SK-N-SH (cell line): Measurements from ENCODE around the gene CIB4. TPM values are rescaled to one million over a fixed set of nuclear protein-coding genes. Genes with fewer than 3 reads are reported as not detected.

Experiments
- CTCF ChIA-PET: fragments of 300-600, 350-600 bp; formaldehyde crosslinking; extraction: SDS; loops from one replicate; lab custom pipeline; 2021; lab: Yijun Ruan, JAX
- POLR2A ChIA-PET: fragments of 350-600 bp; sonication (Branson Sonifier 250); formaldehyde crosslinking; extraction: SDS; loops from one replicate; lab custom pipeline; 2020; ENCODE audit warnings: antibody characterized with exemption, inconsistent platforms; lab: Yijun Ruan, JAX
- DNase-seq: peaks from one replicate; pipeline ENCODE4 v3.0.0; 2012
- H2AFZ ChIP-seq: fragments of 200-600 bp; sonication (generic); 2 replicates; pipeline ENCODE4 v1.8.1; 2016; ENCODE audit warnings: antibody characterized with exemption, mild to moderate bottlenecking, low read depth
- H3F3A ChIP-seq: fragments of 200-600 bp; sonication (generic); replicated peaks from 2 replicates; pipeline ENCODE3; 2016; ENCODE audit warnings: antibody characterized with exemption, mild to moderate bottlenecking; ENCODE audit not compliant: insufficient read depth
- H3K27ac ChIP-seq, 2 experiments: fragments of 200-500 bp in 1 of 2; fragments of 200-600 bp in 1 of 2; sonication (Bioruptor generic) in 1 of 2; sonication (generic), shearing (Covaris generic) in 1 of 2; 2 replicates each; pipeline versions ENCODE4 v1.5.1 to v1.6.1; 2014 to 2016; ENCODE audit warnings: low read depth in 2 of 2, inconsistent platforms in 1 of 2, low read length in 1 of 2, mild to moderate bottlenecking in 1 of 2, mixed read lengths in 1 of 2
- H3K27me3 ChIP-seq: fragments of 200-600 bp; sonication (generic), shearing (Covaris generic); 2 replicates; pipeline ENCODE4 v1.6.1; 2016; ENCODE audit warnings: mixed run types; ENCODE audit not compliant: insufficient read depth
- H3K36me3 ChIP-seq, 2 experiments: fragments of 200-500 bp in 1 of 2; fragments of 200-600 bp in 1 of 2; sonication (Bioruptor generic) in 1 of 2; sonication (generic) in 1 of 2; replicated peaks in 1 of 2; 2 replicates each; pipeline versions ENCODE3 to v1.5.1; 2014 to 2016; ENCODE audit warnings: low read length in 1 of 2, mild to moderate bottlenecking in 1 of 2; ENCODE audit not compliant: insufficient read depth in 2 of 2, control insufficient read depth in 1 of 2
- H3K4me1 ChIP-seq, 2 experiments: fragments of 200-500 bp in 1 of 2; fragments of 200-600 bp in 1 of 2; sonication (Bioruptor generic) in 1 of 2; sonication (generic), shearing (Covaris generic) in 1 of 2; 2 replicates each; pipeline versions ENCODE4 v1.5.1 to v1.6.1; 2014 to 2016; ENCODE audit warnings: low read depth in 1 of 2, low read length in 1 of 2, mixed run types in 1 of 2; ENCODE audit not compliant: insufficient read depth in 2 of 2, control insufficient read depth in 1 of 2
- H3K4me2 ChIP-seq: fragments of 200-600 bp; sonication (generic), shearing (Covaris generic); 2 replicates; pipeline ENCODE4 v1.6.1; 2017; ENCODE audit warnings: mixed run types
- H3K4me3 ChIP-seq, 2 experiments: fragments of 200-500 bp in 1 of 2; fragments of 200-600 bp in 1 of 2; sonication (Bioruptor generic) in 1 of 2; sonication (generic), shearing (Covaris generic) in 1 of 2; 2 replicates each; pipeline versions ENCODE4 v1.5.1 to v1.8.1; 2014 to 2016; ENCODE audit warnings: low read depth in 2 of 2, inconsistent platforms in 1 of 2, low read length in 1 of 2, mild to moderate bottlenecking in 1 of 2, mixed read lengths in 1 of 2, moderate library complexity in 1 of 2
- H3K79me2 ChIP-seq: fragments of 200-600 bp; sonication (generic); 2 replicates; pipeline ENCODE4 v1.8.1; 2017; ENCODE audit warnings: mild to moderate bottlenecking; ENCODE audit not compliant: insufficient read depth
- H3K9ac ChIP-seq: fragments of 200-600 bp; sonication (generic); 2 replicates; pipeline ENCODE4 v1.6.1; 2017; ENCODE audit warnings: mixed run types
- H3K9me2 ChIP-seq: fragments of 200-600 bp; sonication (generic); 2 replicates; pipeline ENCODE4 v1.6.1; 2017; ENCODE audit warnings: mixed run types
- H3K9me3 ChIP-seq: fragments of 200-600 bp; sonication (generic); 2 replicates; pipeline ENCODE4 v1.6.1; 2017; ENCODE audit warnings: mixed run types, mild to moderate bottlenecking, moderate library complexity
- H4K20me1 ChIP-seq: fragments of 200-600 bp; sonication (generic); 2 replicates; pipeline ENCODE4 v1.6.1; 2017; ENCODE audit warnings: mild to moderate bottlenecking, mixed run types; ENCODE audit not compliant: insufficient read depth
- ELF1 ChIP-seq: IDR thresholded peaks from 2 replicates; pipeline ENCODE4 v1.4.0; 2012
- EP300 ChIP-seq, 2 experiments: IDR thresholded peaks; 2 replicates each; pipeline versions ENCODE4 v1.4.0 to v1.6.1; 2012; ENCODE audit warnings: borderline replicate concordance in 1 of 2, low read depth in 1 of 2, low read length in 1 of 2
- EZH2phosphoT487 ChIP-seq: fragments of 200-600 bp; sonication (generic); IDR thresholded peaks from 2 replicates; pipeline ENCODE4 v1.6.1; 2017; ENCODE audit warnings: low read depth, mixed run types, mild to moderate bottlenecking, antibody characterized with exemption, moderate library complexity, borderline replicate concordance
- FOSL2 ChIP-seq: IDR thresholded peaks from 2 replicates; pipeline ENCODE4 v1.4.0; 2012; ENCODE audit warnings: low read depth, mild to moderate bottlenecking, moderate library complexity, borderline replicate concordance
- FOXJ3 ChIP-seq: sonication (generic); formaldehyde crosslinking; IDR thresholded peaks from 2 replicates; pipeline ENCODE4 v1.5.1; 2020; ENCODE audit warnings: mild to moderate bottlenecking, missing genetic modification reagents
- MXI1 ChIP-seq: IDR thresholded peaks from 2 replicates; pipeline ENCODE4 v1.6.1; 2012; ENCODE audit warnings: mild to moderate bottlenecking, low read depth, low read length, improper control_type of control experiment
- POLR2AphosphoS5 ChIP-seq: IDR thresholded peaks from 2 replicates; pipeline ENCODE4 v1.6.1; 2012; ENCODE audit warnings: low read depth, low read length
- RAD21 ChIP-seq: IDR thresholded peaks from 2 replicates; pipeline ENCODE4 v1.6.1; 2012; ENCODE audit warnings: mild to moderate bottlenecking, low read length
- RFX5 ChIP-seq: IDR thresholded peaks from 2 replicates; pipeline ENCODE4 v1.6.1; 2012; ENCODE audit warnings: mild to moderate bottlenecking, improper control_type of control experiment, low read length
- RXRA ChIP-seq: IDR thresholded peaks from 2 replicates; pipeline ENCODE4 v1.4.0; 2012; ENCODE audit warnings: low read depth, mild to moderate bottlenecking, borderline replicate concordance
- SMC3 ChIP-seq: IDR thresholded peaks from 2 replicates; pipeline ENCODE4 v1.6.1; 2012; ENCODE audit warnings: low read depth, low read length, improper control_type of control experiment
- TCF12 ChIP-seq: IDR thresholded peaks from 2 replicates; pipeline ENCODE4 v1.4.0; 2012
- WGBS: methylation state at CpG from one replicate; pipeline ENCODE4 v1.1.6; 2017; ENCODE audit warnings: low lambda C conversion rate; 5-methylcytosine and 5-hydroxymethylcytosine counted together
- polyA plus RNA-seq, 3 experiments: library from polyadenylated mRNA; depleted of rRNA; stranded (reverse); fragments of >200 nt; gene quantifications; 2 replicates each; pipeline ENCODE4 v1.2.3, GENCODE V29; 2012
- TF ChIP-seq, protein P1 (sequence below): IDR thresholded peaks from 2 replicates; pipeline ENCODE4 v1.6.1; 2012; ENCODE audit warnings: mild to moderate bottlenecking, low read depth, low read length, moderate library complexity
- TF ChIP-seq, protein P2 (sequence below): fragments of 150-350 bp; IDR thresholded peaks from 2 replicates; pipeline ENCODE4 v1.6.1; 2017; ENCODE audit warnings: antibody characterized with exemption, low read length, low read depth, borderline replicate concordance
- TF ChIP-seq, protein P3 (sequence below): IDR thresholded peaks from 2 replicates; pipeline ENCODE4 v1.4.0; 2012; ENCODE audit warnings: low read depth, borderline replicate concordance
- TF ChIP-seq, protein P4 (sequence below): fragments of 200-600 bp; sonication (generic); IDR thresholded peaks from 2 replicates; pipeline ENCODE4 v1.6.1; 2017; ENCODE audit warnings: antibody characterized with exemption, mild to moderate bottlenecking, moderate library complexity
- TF ChIP-seq, protein P5 (sequence below): IDR thresholded peaks from 2 replicates; pipeline ENCODE4; 2012

Gene CIB4
- polyA plus RNA-seq, 1 of the 3 experiments (the other 2 are of a cell fraction): not detected

DNA sequence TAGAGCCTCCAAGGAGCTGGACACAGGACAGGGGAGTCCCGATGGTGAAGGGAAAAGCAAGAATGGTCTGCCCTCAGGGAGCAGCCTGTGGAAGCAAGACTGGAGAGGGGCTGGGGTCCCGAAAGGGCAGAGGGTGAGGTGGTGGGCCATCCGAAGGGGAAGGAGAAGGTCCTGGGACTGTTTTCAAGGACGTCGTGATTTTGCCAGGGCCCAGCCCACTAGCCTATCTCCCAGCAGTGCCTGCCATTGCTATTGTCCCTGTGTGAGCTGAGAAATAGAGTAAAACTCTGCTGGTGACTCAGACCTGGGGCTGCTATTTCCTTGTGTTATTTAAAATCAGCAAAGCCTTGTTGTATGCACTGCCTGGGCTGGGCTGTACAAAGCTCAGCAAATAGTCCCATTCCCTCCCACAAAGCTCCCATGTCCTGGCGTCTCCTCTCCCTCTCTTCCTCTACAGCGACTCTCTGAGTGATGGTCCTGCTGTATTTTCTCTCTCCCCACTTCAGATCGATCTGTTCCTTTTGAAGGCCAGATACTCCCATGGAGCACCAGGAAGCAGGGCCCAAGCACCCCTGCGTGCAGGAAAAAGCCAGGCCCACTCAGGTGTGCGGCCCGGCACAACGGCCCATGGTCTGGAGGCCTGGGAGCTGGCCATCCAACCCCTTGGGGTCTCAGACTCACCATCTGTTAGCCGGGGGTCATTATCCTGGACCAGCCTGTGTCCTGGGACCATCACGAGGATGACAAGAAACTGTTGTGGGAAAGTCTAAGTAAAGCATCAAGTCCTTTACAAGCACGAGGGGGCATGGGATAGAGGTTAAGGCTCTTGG is 98.3 kb downstream of the CIB4 start:
- H4K20me1 ChIP-seq: no peaks in the 10 kb centered on the region
- CTCF ChIA-PET: interaction anchor here (0.7 to 6.8 kb wide), 8 partner anchors 10 to 62 kb away, joined by 3 to 39 read pairs (median 5); a partner anchor contains a TSS
- no peak overlapping the region for H3K27ac ChIP-seq
- H3K9me3 ChIP-seq: no peaks in the 10 kb centered on the region
- WGBS: 67% methylated on average over 15 of the region's 15 CpGs
- H3K4me1 ChIP-seq: no peaks in the 10 kb centered on the region
- no peak overlapping the region for H3K9ac ChIP-seq
- no peak for TF ChIP-seq MXI1
- TF ChIP-seq FOSL2: no peak
- no peak for TF ChIP-seq RAD21
- TF ChIP-seq, protein P1, sequence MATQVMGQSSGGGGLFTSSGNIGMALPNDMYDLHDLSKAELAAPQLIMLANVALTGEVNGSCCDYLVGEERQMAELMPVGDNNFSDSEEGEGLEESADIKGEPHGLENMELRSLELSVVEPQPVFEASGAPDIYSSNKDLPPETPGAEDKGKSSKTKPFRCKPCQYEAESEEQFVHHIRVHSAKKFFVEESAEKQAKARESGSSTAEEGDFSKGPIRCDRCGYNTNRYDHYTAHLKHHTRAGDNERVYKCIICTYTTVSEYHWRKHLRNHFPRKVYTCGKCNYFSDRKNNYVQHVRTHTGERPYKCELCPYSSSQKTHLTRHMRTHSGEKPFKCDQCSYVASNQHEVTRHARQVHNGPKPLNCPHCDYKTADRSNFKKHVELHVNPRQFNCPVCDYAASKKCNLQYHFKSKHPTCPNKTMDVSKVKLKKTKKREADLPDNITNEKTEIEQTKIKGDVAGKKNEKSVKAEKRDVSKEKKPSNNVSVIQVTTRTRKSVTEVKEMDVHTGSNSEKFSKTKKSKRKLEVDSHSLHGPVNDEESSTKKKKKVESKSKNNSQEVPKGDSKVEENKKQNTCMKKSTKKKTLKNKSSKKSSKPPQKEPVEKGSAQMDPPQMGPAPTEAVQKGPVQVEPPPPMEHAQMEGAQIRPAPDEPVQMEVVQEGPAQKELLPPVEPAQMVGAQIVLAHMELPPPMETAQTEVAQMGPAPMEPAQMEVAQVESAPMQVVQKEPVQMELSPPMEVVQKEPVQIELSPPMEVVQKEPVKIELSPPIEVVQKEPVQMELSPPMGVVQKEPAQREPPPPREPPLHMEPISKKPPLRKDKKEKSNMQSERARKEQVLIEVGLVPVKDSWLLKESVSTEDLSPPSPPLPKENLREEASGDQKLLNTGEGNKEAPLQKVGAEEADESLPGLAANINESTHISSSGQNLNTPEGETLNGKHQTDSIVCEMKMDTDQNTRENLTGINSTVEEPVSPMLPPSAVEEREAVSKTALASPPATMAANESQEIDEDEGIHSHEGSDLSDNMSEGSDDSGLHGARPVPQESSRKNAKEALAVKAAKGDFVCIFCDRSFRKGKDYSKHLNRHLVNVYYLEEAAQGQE: no peak
- TF ChIP-seq, protein P2, sequence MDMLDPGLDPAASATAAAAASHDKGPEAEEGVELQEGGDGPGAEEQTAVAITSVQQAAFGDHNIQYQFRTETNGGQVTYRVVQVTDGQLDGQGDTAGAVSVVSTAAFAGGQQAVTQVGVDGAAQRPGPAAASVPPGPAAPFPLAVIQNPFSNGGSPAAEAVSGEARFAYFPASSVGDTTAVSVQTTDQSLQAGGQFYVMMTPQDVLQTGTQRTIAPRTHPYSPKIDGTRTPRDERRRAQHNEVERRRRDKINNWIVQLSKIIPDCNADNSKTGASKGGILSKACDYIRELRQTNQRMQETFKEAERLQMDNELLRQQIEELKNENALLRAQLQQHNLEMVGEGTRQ: no peak
- TF ChIP-seq EP300 (IDR thresholded peaks at IDR 0.05; ENCODE audit: borderline replicate concordance in 1 of 2, low read depth in 1 of 2, low read length in 1 of 2): no peak
- no peak for TF ChIP-seq ELF1
- TF ChIP-seq, protein P3, sequence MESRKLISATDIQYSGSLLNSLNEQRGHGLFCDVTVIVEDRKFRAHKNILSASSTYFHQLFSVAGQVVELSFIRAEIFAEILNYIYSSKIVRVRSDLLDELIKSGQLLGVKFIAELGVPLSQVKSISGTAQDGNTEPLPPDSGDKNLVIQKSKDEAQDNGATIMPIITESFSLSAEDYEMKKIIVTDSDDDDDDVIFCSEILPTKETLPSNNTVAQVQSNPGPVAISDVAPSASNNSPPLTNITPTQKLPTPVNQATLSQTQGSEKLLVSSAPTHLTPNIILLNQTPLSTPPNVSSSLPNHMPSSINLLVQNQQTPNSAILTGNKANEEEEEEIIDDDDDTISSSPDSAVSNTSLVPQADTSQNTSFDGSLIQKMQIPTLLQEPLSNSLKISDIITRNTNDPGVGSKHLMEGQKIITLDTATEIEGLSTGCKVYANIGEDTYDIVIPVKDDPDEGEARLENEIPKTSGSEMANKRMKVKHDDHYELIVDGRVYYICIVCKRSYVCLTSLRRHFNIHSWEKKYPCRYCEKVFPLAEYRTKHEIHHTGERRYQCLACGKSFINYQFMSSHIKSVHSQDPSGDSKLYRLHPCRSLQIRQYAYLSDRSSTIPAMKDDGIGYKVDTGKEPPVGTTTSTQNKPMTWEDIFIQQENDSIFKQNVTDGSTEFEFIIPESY: no peak
- TF ChIP-seq RFX5: no peak
- TF ChIP-seq TCF12: no peak
- no peak for TF ChIP-seq POLR2AphosphoS5
- TF ChIP-seq FOXJ3 (CRISPR knock-in tag): no peak
- TF ChIP-seq SMC3: no peak
- TF ChIP-seq EZH2phosphoT487: no peak
- TF ChIP-seq RXRA: no peak
- TF ChIP-seq, protein P4, sequence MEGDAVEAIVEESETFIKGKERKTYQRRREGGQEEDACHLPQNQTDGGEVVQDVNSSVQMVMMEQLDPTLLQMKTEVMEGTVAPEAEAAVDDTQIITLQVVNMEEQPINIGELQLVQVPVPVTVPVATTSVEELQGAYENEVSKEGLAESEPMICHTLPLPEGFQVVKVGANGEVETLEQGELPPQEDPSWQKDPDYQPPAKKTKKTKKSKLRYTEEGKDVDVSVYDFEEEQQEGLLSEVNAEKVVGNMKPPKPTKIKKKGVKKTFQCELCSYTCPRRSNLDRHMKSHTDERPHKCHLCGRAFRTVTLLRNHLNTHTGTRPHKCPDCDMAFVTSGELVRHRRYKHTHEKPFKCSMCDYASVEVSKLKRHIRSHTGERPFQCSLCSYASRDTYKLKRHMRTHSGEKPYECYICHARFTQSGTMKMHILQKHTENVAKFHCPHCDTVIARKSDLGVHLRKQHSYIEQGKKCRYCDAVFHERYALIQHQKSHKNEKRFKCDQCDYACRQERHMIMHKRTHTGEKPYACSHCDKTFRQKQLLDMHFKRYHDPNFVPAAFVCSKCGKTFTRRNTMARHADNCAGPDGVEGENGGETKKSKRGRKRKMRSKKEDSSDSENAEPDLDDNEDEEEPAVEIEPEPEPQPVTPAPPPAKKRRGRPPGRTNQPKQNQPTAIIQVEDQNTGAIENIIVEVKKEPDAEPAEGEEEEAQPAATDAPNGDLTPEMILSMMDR: no peak
- TF ChIP-seq, protein P5, sequence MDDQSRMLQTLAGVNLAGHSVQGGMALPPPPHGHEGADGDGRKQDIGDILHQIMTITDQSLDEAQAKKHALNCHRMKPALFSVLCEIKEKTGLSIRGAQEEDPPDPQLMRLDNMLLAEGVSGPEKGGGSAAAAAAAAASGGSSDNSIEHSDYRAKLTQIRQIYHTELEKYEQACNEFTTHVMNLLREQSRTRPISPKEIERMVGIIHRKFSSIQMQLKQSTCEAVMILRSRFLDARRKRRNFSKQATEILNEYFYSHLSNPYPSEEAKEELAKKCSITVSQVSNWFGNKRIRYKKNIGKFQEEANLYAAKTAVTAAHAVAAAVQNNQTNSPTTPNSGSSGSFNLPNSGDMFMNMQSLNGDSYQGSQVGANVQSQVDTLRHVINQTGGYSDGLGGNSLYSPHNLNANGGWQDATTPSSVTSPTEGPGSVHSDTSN: no peak
- no peak for DNase-seq
- H3K4me2 ChIP-seq: no peak overlapping the region
- no peak overlapping the region for H3K4me3 ChIP-seq
- no peaks in the 10 kb centered on the region for H3K9me2 ChIP-seq
- H3K36me3 ChIP-seq: no peaks in the 10 kb centered on the region
- peaks cover 5% of the 10 kb centered on the region; the same call in 1 of the 2 replicates for H3K27me3 ChIP-seq
- POLR2A ChIA-PET: no interaction called here
- H3F3A ChIP-seq: no peaks in the 10 kb centered on the region
- H2AFZ ChIP-seq: peak overlapping the region; percentile 44; the same call in 1 of the 2 replicates
- no peaks in the 10 kb centered on the region for H3K79me2 ChIP-seq
